Measurements from ENCODE around the gene AHNAK.

- no peak for TF ChIP-seq CTCF (conservative IDR thresholded peaks at IDR 0.05; ENCODE audit: low read depth, low read length)
- no peak for TF ChIP-seq EZH2 (IDR thresholded peaks at IDR 0.05; ENCODE audit: borderline replicate concordance, low read depth, low read length, poor library complexity, severe bottlenecking)
These were observed 101.3 kb downstream of the AHNAK start for GRCh38 chr11:62445314-62445740.

Measured in A673 (cell line).